Uterus (tissue), 4 donors: Measurements from ENCODE around the gene KCND3. TPM values are rescaled to one million over a fixed set of nuclear protein-coding genes. Genes with fewer than 3 reads are reported as not detected.
A peak's percentile ranks its signal among the peaks of the same experiment; 100 is the strongest.

Experiments used
- DNase-seq, 2 donors: peaks; one replicate each; pipeline ENCODE4 v3.0.0-alpha.2; 2019 to 2020
- H3K27ac ChIP-seq, 2 donors: fragments of 200-600 bp; sonication (generic); 1 replicate in 1 of 2; 2 replicates in 1 of 2; pipeline ENCODE4 v1.5.1; 2016 to 2018
- H3K27me3 ChIP-seq, 2 donors: fragments of 200-600 bp; sonication (generic); one replicate each; pipeline ENCODE4 v1.5.1; 2018 to 2019; ENCODE audit warnings: control low read depth in 1 of 2
- H3K36me3 ChIP-seq, 2 donors: fragments of 200-600 bp; sonication (generic); one replicate each; pipeline ENCODE4 v1.5.1; 2019; ENCODE audit warnings: control low read depth in 1 of 2
- H3K4me1 ChIP-seq, 2 donors: fragments of 200-600 bp; sonication (generic); one replicate each; pipeline ENCODE4 v1.5.1; 2018 to 2019; ENCODE audit warnings: control low read depth in 1 of 2
- H3K4me3 ChIP-seq, 2 donors: fragments of 200-600 bp; sonication (generic); 1 replicate in 1 of 2; 2 replicates in 1 of 2; pipeline ENCODE4 v1.5.1; 2018 to 2019; ENCODE audit warnings: mild to moderate bottlenecking in 1 of 2
- H3K9me3 ChIP-seq, 2 donors: fragments of 200-600 bp; sonication (generic); one replicate each; pipeline ENCODE4 v1.5.1; 2019; ENCODE audit warnings: control low read depth in 1 of 2
- POLR2A ChIP-seq, 2 donors: fragments of 450-650 bp; IDR thresholded peaks; one replicate each; pipeline ENCODE4 v1.6.1; 2016; ENCODE audit warnings: antibody characterized with exemption in 2 of 2, mild to moderate bottlenecking in 1 of 2, moderate library complexity in 1 of 2
- intact Hi-C: fragments of 100-400 bp; cut with DNase I; formaldehyde crosslinking; loops from one replicate; pipeline ENCODE4 v1.15.1; 2023; ENCODE audit warnings: low total_unique reads
- total RNA-seq, 4 donors: library from RNA; depleted of rRNA in 3 of 4; stranded (reverse); fragments of >200 nt in 3 of 4; gene quantifications; one replicate each; pipeline versions ENCODE4 v1.1.0 to v1.2.4, GENCODE V29; 2014 to 2023
- TF ChIP-seq, protein P1 (sequence below), 4 experiments: fragments of 200-600 bp in 2 of 4; fragments of 450-650 bp in 2 of 4; sonication (generic) in 2 of 4; IDR thresholded peaks; one replicate each; pipeline ENCODE4 v1.5.1; 2016 to 2019; ENCODE audit warnings: antibody characterized with exemption in 4 of 4, mild to moderate bottlenecking in 2 of 4, moderate library complexity in 1 of 4
- donor health status: DM: yes; HTN: yes; CAD: no.

The KCND3 gene
- total RNA-seq, 4 donors from 2014 or later: 5.0 to 13.5 (median 7.2) TPM

DNA sequence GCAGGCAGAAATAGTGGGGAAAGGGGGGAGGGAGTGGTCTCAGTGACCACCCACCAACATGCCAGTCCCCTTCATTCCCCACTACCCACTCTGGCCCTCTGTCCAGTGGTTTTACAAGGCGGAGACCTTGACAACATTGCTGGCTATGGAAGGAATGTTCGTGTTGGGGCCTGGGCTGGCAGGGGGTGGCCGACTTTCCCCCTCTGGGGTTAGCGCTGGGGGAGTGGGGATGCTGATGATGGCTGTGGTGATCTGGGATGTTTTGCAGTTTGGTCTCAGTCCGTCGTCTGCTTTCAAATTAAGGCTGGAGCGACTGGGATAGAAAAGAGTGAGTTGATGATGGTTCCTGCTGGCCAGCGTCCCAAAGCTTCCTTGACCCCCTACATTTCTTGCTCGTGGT, 213.5 kb downstream of the KCND3 start:
- no peak overlapping the region for H3K27ac ChIP-seq
- TF ChIP-seq POLR2A (IDR thresholded peaks at IDR 0.05): no peak
- TF ChIP-seq, protein P1, sequence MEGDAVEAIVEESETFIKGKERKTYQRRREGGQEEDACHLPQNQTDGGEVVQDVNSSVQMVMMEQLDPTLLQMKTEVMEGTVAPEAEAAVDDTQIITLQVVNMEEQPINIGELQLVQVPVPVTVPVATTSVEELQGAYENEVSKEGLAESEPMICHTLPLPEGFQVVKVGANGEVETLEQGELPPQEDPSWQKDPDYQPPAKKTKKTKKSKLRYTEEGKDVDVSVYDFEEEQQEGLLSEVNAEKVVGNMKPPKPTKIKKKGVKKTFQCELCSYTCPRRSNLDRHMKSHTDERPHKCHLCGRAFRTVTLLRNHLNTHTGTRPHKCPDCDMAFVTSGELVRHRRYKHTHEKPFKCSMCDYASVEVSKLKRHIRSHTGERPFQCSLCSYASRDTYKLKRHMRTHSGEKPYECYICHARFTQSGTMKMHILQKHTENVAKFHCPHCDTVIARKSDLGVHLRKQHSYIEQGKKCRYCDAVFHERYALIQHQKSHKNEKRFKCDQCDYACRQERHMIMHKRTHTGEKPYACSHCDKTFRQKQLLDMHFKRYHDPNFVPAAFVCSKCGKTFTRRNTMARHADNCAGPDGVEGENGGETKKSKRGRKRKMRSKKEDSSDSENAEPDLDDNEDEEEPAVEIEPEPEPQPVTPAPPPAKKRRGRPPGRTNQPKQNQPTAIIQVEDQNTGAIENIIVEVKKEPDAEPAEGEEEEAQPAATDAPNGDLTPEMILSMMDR (IDR thresholded peaks at IDR 0.05): no peak
- no peak overlapping the region for H3K4me3 ChIP-seq
- H3K9me3 ChIP-seq: no peaks in the 10 kb centered on the region
- no peak for DNase-seq
- no peaks in the 10 kb centered on the region for H3K4me1 ChIP-seq
- H3K27me3 ChIP-seq: no peaks in the 10 kb centered on the region
- no peaks in the 10 kb centered on the region for H3K36me3 ChIP-seq
- intact Hi-C loops: no loop called here

DNA sequence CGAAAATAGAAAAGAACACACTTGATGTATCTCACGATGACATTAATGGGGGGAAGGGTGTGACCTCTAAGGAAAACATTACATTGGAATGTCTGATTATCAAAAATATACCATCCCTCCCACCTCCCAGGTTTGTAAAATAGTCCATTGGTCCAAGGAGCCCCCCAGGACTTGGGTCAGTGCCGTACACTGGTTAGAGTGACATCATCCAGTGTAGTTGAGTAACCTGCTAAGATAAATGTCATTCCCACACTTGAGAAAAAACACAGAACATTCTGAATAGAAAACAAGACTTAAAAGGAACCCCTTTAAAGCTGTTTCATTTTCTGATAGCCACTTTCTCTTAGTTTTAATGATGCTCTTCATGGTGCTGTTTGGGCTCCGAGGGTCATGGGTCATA, 218.6 kb downstream of the KCND3 start:
- H3K9me3 ChIP-seq: no peaks in the 10 kb centered on the region
- H3K4me3 ChIP-seq: no peak overlapping the region
- intact Hi-C loops: no loop called here
- no peaks in the 10 kb centered on the region for H3K27me3 ChIP-seq
- H3K36me3 ChIP-seq: no peaks in the 10 kb centered on the region
- peak overlapping the region; percentile 12 to 17 for H3K27ac ChIP-seq
- DNase-seq: no peak
- TF ChIP-seq, protein P1 (IDR thresholded peaks at IDR 0.05): no peak
- no peak for TF ChIP-seq POLR2A (IDR thresholded peaks at IDR 0.05)
- no peaks in the 10 kb centered on the region for H3K4me1 ChIP-seq

DNA sequence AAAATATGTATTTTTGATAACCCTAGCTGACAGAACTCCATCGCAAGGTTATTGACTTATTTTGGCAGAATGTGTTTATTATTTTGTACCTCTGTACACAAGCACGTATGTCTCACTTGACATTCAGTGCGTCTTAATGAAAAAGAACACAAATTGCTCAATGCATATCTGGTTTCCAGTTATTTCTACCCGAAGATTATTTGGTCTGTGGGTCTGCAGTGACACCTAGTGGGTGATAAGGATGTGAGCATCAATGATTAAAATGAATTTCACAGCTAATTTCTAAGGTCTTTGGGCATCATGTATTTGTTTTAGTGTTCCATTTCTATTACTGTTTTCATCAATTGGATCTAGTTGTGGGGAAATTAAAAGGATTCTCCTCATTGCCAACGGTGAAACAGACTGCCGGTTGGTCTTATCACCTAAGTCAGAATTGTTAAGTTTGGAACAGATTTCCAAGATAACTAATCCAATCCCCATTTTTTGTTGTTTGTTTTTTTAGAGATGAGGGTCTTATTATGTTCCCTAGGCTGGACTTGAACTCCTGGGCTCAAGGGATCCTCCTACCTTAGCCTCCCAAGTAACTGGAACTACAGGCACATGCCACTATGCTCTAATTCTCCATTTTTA, 219.8 kb downstream of the KCND3 start:
- peak in 1 of 2 donors; percentile 60 for DNase-seq
- H3K36me3 ChIP-seq: no peaks in the 10 kb centered on the region
- H3K4me1 ChIP-seq: no peaks in the 10 kb centered on the region
- intact Hi-C loops: no loop called here
- no peak overlapping the region for H3K4me3 ChIP-seq
- no peaks in the 10 kb centered on the region for H3K27me3 ChIP-seq
- no peak overlapping the region for H3K27ac ChIP-seq
- H3K9me3 ChIP-seq: no peaks in the 10 kb centered on the region
- TF ChIP-seq, protein P1 (IDR thresholded peaks at IDR 0.05): peak; percentile 79 to 94 (median 88)
- TF ChIP-seq POLR2A (IDR thresholded peaks at IDR 0.05): no peak

DNA sequence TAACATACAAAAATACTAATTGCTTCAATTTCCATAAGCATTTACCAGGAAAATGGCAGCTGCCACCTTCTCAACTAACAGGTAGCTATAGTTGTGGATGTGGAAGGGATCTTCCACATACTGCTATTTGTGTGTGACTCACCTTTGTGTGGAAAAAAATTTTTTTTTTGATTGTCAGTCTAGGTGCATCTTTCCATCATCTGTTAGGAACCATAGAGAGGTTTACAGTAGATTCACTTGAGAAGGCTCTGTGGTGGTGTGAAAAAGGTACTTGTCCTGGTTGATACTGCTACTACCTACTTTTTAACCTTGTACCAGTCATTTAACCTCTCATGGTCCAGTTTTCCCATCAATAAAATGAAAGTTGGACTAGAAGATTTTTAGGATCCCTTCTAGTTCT, 220.8 kb downstream of the KCND3 start:
- TF ChIP-seq, protein P1 (IDR thresholded peaks at IDR 0.05): no peak
- TF ChIP-seq POLR2A (IDR thresholded peaks at IDR 0.05): no peak
- H3K9me3 ChIP-seq: no peaks in the 10 kb centered on the region
- H3K4me1 ChIP-seq: no peaks in the 10 kb centered on the region
- intact Hi-C loops: no loop called here
- H3K27ac ChIP-seq: no peak overlapping the region
- no peaks in the 10 kb centered on the region for H3K27me3 ChIP-seq
- H3K4me3 ChIP-seq: no peak overlapping the region
- no peaks in the 10 kb centered on the region for H3K36me3 ChIP-seq
- no peak for DNase-seq

DNA sequence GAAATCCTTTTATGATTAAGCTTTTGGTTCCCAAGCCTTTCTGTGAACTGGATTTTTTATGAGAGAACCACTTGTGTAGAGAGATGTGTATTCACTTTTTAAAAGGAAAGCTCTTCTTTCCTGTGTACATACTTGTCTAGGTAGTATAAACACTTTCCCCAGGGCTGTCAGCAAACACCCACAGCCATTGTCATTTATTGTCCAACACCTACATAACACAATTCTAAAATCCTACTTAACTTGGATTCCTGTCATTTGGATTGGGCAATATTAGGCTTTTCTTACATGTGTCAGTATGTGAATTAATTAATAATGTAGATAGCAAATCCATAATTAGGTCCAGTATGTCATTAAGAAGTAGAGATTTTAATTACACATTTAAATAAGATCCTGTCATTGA, 221.4 kb downstream of the KCND3 start:
- Histone ChIP-seq H3K9me3 (no peaks in the 10 kb centered on the region), H3K27ac (no peak overlapping the region), H3K36me3 (no peaks in the 10 kb centered on the region), H3K27me3 (no peaks in the 10 kb centered on the region), H3K4me1 (no peaks in the 10 kb centered on the region), H3K4me3 (no peak overlapping the region)
- TF ChIP-seq, protein P1 (IDR thresholded peaks at IDR 0.05): no peak
- TF ChIP-seq POLR2A (IDR thresholded peaks at IDR 0.05): no peak
- intact Hi-C loops: no loop called here
- DNase-seq: no peak
